GM18951 (cell line): ENCODE data around the gene FOXK1.

Source experiments
- POLR2A ChIP-seq: IDR thresholded peaks from 4 replicates; pipeline ENCODE4 v1.6.1; 2011; ENCODE audit warnings: mild to moderate bottlenecking; ENCODE audit not compliant: insufficient read length, insufficient read depth; ENCODE audit errors: extremely low read depth
- in situ Hi-C: fragments of 300-500 bp; cut with MboI; formaldehyde crosslinking; loops from one replicate; pipeline ENCODE4 v1.12.0; 2022; ENCODE audit warnings: low sequenced_read_pairs, mixed read lengths, inconsistent platforms; ENCODE audit not compliant: unreplicated experiment

Gene FOXK1

GRCh38 chr7:4727914-4728705 lies 46.0 kb downstream of the FOXK1 start:
- TF ChIP-seq POLR2A, result no peak
- in situ Hi-C loops, result no loop called here

GRCh38 chr7:4729266-4729665 lies 47.2 kb downstream of the FOXK1 start:
- in situ Hi-C loops, result no loop called here
- no peak for TF ChIP-seq POLR2A

GRCh38 chr7:4730276-4730675 lies 48.2 kb downstream of the FOXK1 start:
- no peak for TF ChIP-seq POLR2A
- in situ Hi-C loops, result no loop called here

- in situ Hi-C loops, result no loop called here
- no peak for TF ChIP-seq POLR2A
Observed at GRCh38 chr7:4730971-4731370, 48.9 kb downstream of the FOXK1 start.

- no peak for TF ChIP-seq POLR2A
- in situ Hi-C loops, result no loop called here
Observed at GRCh38 chr7:4731803-4732202, 49.7 kb downstream of the FOXK1 start.

- in situ Hi-C loops, result no loop called here
- TF ChIP-seq POLR2A, result no peak
Observed at GRCh38 chr7:4733936-4734528, 51.9 kb downstream of the FOXK1 start.

GRCh38 chr7:4734587-4735345 lies 52.7 kb downstream of the FOXK1 start:
- in situ Hi-C loops, result no loop called here
- no peak for TF ChIP-seq POLR2A

GRCh38 chr7:4737300-4737699 lies 55.2 kb downstream of the FOXK1 start:
- in situ Hi-C loops, result no loop called here
- no peak for TF ChIP-seq POLR2A

- no peak for TF ChIP-seq POLR2A
- in situ Hi-C loops, result no loop called here
Observed at GRCh38 chr7:4738711-4739527, 56.8 kb downstream of the FOXK1 start.

- in situ Hi-C loops, result no loop called here
- no peak for TF ChIP-seq POLR2A
Observed at GRCh38 chr7:4739528-4739992, 57.5 kb downstream of the FOXK1 start.

GRCh38 chr7:4740796-4741195 lies 58.7 kb downstream of the FOXK1 start:
- in situ Hi-C loops, result no loop called here
- no peak for TF ChIP-seq POLR2A

GRCh38 chr7:4742051-4742573 lies 60.0 kb downstream of the FOXK1 start:
- TF ChIP-seq POLR2A, result no peak
- in situ Hi-C loops, result no loop called here

GRCh38 chr7:4742852-4743251 lies 60.8 kb downstream of the FOXK1 start:
- no peak for TF ChIP-seq POLR2A
- in situ Hi-C loops, result no loop called here
